SK-N-SH treated with all-trans-retinoic acid at 6 μM for 48 hours (cell line): ENCODE data around the gene NFATC4.

Experiments
- ATAC-seq: fragments of 200-7000 bp; cut with Tn5 transposase; 3 replicates; pipeline ENCODE4 v1.9.1; 2020; ENCODE audit warnings: mild to moderate bottlenecking, moderate library complexity
- ARNTL ChIP-seq: fragments of 450-650 bp; formaldehyde crosslinking; IDR thresholded peaks from 2 replicates; pipeline ENCODE4 v1.5.0; 2020; ENCODE audit warnings: low read depth, mild to moderate bottlenecking, moderate library complexity, borderline replicate concordance
- BACH2 ChIP-seq: fragments of 250-450 bp; sonication (Bioruptor Pico); IDR thresholded peaks from 2 replicates; pipeline ENCODE4 v1.9.0; 2021; ENCODE audit warnings: mild to moderate bottlenecking, borderline replicate concordance
- CREB5 ChIP-seq: fragments of 250-450 bp; sonication (Bioruptor Pico); IDR thresholded peaks from 2 replicates; pipeline ENCODE4 v1.5.1; 2020; ENCODE audit warnings: low read depth, mild to moderate bottlenecking, moderate library complexity
- CSDC2 ChIP-seq: fragments of 250-450 bp; sonication (Bioruptor Pico); IDR thresholded peaks from 2 replicates; pipeline ENCODE4 v1.5.0; 2020; ENCODE audit warnings: mild to moderate bottlenecking, moderate library complexity
- CSRNP3 ChIP-seq: fragments of 250-450 bp; sonication (Bioruptor Pico); IDR thresholded peaks from 2 replicates; pipeline ENCODE4 v1.5.1; 2021; ENCODE audit warnings: mild to moderate bottlenecking, moderate library complexity
- ESRRG ChIP-seq: fragments of 250-450 bp; sonication (Bioruptor Pico); IDR thresholded peaks from 2 replicates; pipeline ENCODE4 v1.6.1; 2021; ENCODE audit warnings: mild to moderate bottlenecking
- GLIS3 ChIP-seq: fragments of 250-450 bp; sonication (Bioruptor Pico); IDR thresholded peaks from 2 replicates; pipeline ENCODE4 v1.5.0; 2020; ENCODE audit warnings: mild to moderate bottlenecking, moderate library complexity
- ISL1 ChIP-seq: fragments of 250-450 bp; sonication (Bioruptor Pico); IDR thresholded peaks from 2 replicates; pipeline ENCODE4 v2.1.2; 2022; ENCODE audit warnings: mild to moderate bottlenecking, moderate library complexity
- OSR1 ChIP-seq: fragments of 250-450 bp; sonication (Bioruptor Pico); IDR thresholded peaks from 2 replicates; pipeline ENCODE4 v1.8.0; 2022; ENCODE audit warnings: moderate library complexity, mild to moderate bottlenecking, inconsistent platforms
- PATZ1 ChIP-seq: fragments of 250-450 bp; sonication (Bioruptor Pico); IDR thresholded peaks from 2 replicates; pipeline ENCODE4 v1.8.0; 2020; ENCODE audit warnings: mild to moderate bottlenecking, moderate library complexity, borderline replicate concordance
- POU6F1 ChIP-seq: fragments of 250-450 bp; sonication (Bioruptor Pico); IDR thresholded peaks from 2 replicates; pipeline ENCODE4 v1.8.0; 2021; ENCODE audit warnings: low read depth, mild to moderate bottlenecking, moderate library complexity, borderline replicate concordance
- SNAI2 ChIP-seq: fragments of 250-450 bp; sonication (Bioruptor Pico); IDR thresholded peaks from 2 replicates; pipeline ENCODE4 v1.5.0; 2020; ENCODE audit warnings: mild to moderate bottlenecking, moderate library complexity
- TCF4 ChIP-seq: fragments of 250-450 bp; sonication (Bioruptor Pico); IDR thresholded peaks from 2 replicates; pipeline ENCODE4 v1.8.0; 2021; ENCODE audit warnings: mild to moderate bottlenecking, moderate library complexity, borderline replicate concordance
- TSHZ2 ChIP-seq: fragments of 250-450 bp; sonication (Bioruptor Pico); IDR thresholded peaks from 2 replicates; pipeline ENCODE4 v1.5.0; 2020; ENCODE audit warnings: mild to moderate bottlenecking, moderate library complexity
- ZC3H10 ChIP-seq: fragments of 250-450 bp; sonication (Bioruptor Pico); IDR thresholded peaks from 2 replicates; pipeline ENCODE4 v1.5.1; 2021; ENCODE audit warnings: mild to moderate bottlenecking, moderate library complexity
- ZFP3 ChIP-seq: fragments of 250-450 bp; sonication (Bioruptor Pico); IDR thresholded peaks from 2 replicates; pipeline ENCODE4 v1.5.0; 2020; ENCODE audit warnings: mild to moderate bottlenecking, moderate library complexity
- ZFP30 ChIP-seq: fragments of 450-650 bp; formaldehyde crosslinking; IDR thresholded peaks from 2 replicates; pipeline ENCODE4 v1.5.0; 2022; ENCODE audit warnings: mild to moderate bottlenecking, moderate library complexity
- ZNF565 ChIP-seq: fragments of 450-650 bp; formaldehyde crosslinking; conservative IDR thresholded peaks from 2 replicates; pipeline ENCODE4 v1.5.0; 2020; ENCODE audit warnings: low read depth, mild to moderate bottlenecking, moderate library complexity
- ZNF70 ChIP-seq: fragments of 450-650 bp; formaldehyde crosslinking; IDR thresholded peaks from 2 replicates; pipeline ENCODE4 v1.5.0; 2020; ENCODE audit warnings: mild to moderate bottlenecking, moderate library complexity

NFATC4 gene

GRCh38 chr14:24399447-24399822, 31.5 kb downstream of the NFATC4 start:
- TF ChIP-seq TSHZ2 (no peak), BACH2 (CRISPR knock-in tag) (no peak), ZFP3 (no peak), ESRRG (CRISPR knock-in tag) (no peak)
- ATAC-seq = peak; percentile 31

GRCh38 chr14:24399999-24400718, 32.2 kb downstream of the NFATC4 start:
- TF ChIP-seq OSR1 (CRISPR knock-in tag) (no peak), CSRNP3 (CRISPR knock-in tag) (no peak), CSDC2 (no peak), GLIS3 (no peak)
- ATAC-seq = no peak

- ATAC-seq = no peak
- TF ChIP-seq ZFP3 (no peak), BACH2 (CRISPR knock-in tag) (no peak), ZNF565 (CRISPR knock-in tag) (no peak), SNAI2 (CRISPR knock-in tag) (no peak), TSHZ2 (no peak), POU6F1 (CRISPR knock-in tag) (no peak), ARNTL (CRISPR knock-in tag) (no peak), ZFP30 (no peak), TCF4 (CRISPR knock-in tag) (no peak), ISL1 (CRISPR knock-in tag) (no peak), GLIS3 (no peak), PATZ1 (CRISPR knock-in tag) (no peak), ZC3H10 (CRISPR knock-in tag) (no peak), OSR1 (CRISPR knock-in tag) (no peak), CSDC2 (no peak), CSRNP3 (CRISPR knock-in tag) (no peak), ZNF70 (CRISPR knock-in tag) (no peak), CREB5 (no peak)
- TF ChIP-seq, all 23 proteins: peak for 0
Measured at GRCh38 chr14:24401810-24402702, 34.1 kb downstream of the NFATC4 start.
